HG03280 (cell line): ENCODE measurements around the gene DTD1.

Source experiments
- ATAC-seq: cut with Tn5 transposase; IDR thresholded peaks from one replicate; pipeline ENCODE4 v1.9.1; 2021; ENCODE audit warnings: mild to moderate bottlenecking, moderate library complexity; ENCODE audit not compliant: unreplicated experiment

DTD1 gene

DNA sequence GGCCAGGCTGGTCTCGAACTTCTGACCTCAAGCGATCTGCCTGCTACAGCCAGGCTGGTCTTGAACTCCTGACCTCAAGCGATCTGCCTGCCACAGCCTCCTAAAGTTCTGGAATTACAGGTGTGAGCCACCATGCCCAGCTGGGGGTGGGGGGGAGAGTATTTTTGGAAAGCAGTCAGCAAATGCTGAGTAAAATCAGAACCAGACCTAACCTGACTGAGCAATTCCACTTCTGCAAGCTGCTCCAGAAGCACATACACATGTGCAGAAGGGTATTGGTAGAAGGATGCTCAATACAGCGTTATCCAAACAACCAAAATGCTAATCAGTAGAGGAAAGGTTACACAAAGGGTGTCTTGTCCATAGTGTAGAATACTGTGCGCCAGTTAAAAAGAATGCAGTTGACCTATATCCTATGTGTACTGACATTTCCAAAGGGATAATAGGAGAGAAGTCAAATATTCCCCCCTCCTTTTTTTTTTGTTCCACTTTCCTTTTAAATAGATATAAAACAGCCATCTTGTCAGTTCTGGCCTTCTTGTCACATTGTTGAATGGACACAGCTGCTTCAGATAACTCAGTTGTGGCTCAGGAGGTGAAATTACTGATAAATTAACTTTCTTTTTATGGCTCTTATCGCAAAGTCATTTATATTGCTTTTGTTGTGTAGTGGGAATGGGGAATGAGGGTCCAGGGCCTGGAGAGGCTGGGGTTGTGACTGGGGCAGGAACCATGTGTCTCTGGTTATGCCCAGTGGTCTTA lies 74.6 kb downstream of the DTD1 start:
- no peak for ATAC-seq

DNA sequence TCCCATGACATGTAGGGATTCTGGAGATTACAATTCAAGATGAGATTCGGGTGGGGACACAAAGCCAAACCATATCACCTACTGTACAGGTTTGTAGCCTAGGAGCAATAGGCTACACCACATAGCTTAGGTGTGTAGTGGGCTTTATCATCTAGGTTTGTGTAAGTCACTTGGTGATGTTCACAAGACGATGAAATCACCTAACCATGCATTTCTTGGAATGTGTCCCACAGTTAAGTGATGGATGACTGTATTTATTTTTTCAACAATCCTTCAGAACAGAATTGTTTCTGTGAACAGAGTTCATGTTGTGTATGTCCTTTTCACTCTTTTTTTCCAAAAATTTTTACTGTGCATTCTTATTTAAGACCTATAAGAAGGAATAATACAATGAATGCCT lies 76.1 kb downstream of the DTD1 start:
- no peak for ATAC-seq

DNA sequence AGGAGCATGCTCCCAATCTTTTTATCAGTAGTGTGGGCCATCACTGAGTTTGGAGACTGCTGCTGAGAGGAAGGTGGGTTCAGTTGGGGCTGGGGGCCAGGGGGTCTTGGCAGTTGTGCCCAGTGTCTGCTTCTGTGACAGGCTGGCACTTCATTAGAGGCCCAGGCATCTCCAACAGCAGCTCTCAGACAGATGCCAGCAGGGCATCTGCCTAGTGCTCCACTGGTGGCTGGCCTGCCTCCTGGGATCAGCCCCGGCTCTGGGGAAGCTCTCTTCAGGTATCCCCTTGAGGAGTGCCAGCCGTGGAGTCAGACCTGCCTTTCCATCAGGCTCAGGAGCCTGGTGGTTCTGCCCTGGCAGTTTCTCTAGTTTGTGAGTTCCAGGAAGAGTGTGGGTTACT lies 77.3 kb downstream of the DTD1 start:
- no peak for ATAC-seq

GRCh38 chr20:18666803-18667415 lies 79.1 kb downstream of the DTD1 start:
- no peak for ATAC-seq

GRCh38 chr20:18669241-18670019 lies 81.6 kb downstream of the DTD1 start:
- ATAC-seq = no peak

DNA sequence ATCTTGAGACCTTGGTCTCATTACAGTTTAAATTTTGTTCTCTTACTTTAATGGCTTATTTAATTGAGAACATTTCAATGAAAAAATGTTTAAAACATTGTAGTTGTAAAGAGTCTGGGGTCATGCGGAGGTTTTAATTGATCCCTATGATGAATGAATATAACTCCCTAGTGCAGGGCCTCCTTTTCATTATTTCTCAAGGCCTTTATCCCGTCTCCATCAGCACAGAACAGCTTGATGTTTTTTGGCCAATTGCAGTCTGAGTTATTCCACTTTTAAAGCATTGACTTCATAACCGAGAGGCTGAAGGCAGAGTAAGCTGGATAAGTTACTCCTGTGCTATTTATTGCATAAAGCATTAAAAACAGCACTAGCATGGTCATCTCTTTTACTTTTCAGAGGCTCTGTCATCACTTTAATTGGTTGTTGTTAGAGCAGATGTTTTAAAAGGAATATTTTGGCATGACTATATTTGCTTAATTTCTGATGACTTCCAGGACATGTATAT lies 83.4 kb downstream of the DTD1 start:
- no peak for ATAC-seq

DNA sequence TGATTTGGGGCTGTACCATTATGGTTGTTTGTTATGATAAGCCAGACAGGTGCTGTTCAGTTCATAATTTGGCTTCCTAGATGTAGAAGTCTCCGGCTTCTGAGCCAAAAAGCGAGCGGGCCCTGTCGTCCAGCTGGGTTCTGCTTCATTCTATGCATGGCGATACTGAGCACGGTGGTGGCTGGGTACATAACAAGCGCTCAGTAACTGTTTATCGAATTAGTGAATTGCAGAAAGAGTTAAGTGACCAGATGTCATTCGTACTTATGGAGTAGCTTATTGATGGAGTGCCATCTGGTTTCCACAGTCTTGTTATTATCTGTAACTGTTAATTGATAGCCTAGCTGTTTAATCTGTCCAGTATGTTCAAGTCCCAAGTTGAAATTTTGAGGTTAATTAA lies 85.0 kb downstream of the DTD1 start:
- ATAC-seq = no peak

DNA sequence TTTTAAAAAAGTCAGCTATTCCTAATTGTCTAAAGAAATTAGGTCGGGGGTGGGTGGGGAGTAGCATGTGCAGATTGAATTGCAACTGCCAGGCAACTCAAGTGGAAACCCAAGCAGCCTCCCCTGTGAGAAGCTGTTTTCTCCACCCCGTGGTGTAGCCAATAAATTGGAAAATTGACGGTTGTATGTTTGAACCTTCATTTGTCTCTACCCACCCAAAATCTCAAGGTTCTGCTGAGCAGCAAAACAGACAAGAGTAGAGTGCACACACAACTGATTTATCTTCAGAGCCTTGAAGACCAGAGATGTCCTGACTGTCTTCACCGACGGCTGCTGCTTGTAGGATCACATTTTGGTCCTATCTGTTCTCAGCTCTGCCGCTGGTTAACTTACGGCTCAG lies 88.5 kb downstream of the DTD1 start:
- no peak for ATAC-seq

- no peak for ATAC-seq
These were observed 89.3 kb downstream of the DTD1 start for GRCh38 chr20:18677126-18677525.

GRCh38 chr20:18678549-18679419 lies 90.9 kb downstream of the DTD1 start:
- peak; percentile 46 for ATAC-seq

- ATAC-seq = no peak
These were observed 96.0 kb downstream of the DTD1 start for GRCh38 chr20:18683839-18684238.

- no peak for ATAC-seq
These were observed 96.9 kb downstream of the DTD1 start for GRCh38 chr20:18684775-18685174.

DNA sequence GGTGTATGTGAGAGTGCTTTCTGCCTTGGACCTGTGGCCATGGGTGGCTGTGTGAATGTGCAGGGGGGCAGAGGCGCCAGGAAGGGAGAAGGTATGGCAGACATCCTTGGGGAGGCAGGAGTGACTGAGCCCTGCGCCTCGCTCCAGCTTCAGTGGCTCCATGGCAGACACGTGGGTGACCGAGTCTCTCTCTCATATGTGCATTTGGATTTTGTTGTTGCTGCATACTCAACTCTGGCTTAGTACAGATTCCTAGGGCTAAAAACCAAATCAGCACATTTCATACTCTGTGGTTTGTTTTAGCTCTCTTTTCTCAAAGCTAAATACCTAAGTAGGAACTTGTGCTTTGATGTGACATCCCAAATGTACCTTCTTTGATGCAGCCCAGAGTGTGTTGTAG lies 97.6 kb downstream of the DTD1 start:
- ATAC-seq = no peak

GRCh38 chr20:18686696-18687095 lies 98.8 kb downstream of the DTD1 start:
- no peak for ATAC-seq

DNA sequence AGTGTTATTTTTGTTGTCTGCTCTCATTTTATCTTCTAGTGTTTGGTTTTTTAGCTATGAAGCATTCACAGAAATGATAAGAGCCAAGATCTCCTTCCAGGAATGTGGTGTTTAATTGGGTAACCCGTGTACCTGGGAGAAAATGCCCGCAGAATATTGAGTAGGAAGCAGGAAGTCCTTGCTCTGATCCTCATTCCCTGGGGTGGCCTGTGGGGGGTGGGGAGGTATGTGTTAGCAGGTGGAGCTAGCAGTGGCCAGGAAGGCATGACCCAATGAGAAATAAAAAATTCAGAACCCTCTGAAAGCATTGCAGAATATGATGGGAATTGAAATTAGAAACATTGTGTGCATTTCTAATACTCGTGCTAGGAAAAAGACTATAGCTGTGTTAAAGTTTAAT lies 100.8 kb downstream of the DTD1 start:
- ATAC-seq = no peak

- ATAC-seq = no peak
These were observed 101.7 kb downstream of the DTD1 start for GRCh38 chr20:18689557-18689956.

DNA sequence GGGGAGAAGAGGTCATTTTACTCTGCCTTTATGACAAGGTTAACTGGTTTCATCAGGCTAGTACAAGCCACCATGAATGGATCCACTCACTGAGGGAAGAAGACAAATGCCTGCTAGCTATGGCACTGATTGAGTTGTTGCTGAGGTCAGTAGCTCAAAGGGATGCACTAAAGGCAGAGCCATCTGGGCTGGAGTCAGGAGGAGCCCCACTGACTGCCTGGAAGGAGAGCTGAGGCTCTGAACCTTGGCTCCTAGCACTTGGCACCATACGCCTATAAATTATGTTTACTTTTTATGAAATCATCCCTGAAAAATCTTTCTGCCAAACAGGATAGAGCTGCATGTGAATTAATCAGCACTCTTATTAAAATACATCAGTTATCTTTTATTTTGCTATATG lies 104.6 kb downstream of the DTD1 start:
- no peak for ATAC-seq

DNA sequence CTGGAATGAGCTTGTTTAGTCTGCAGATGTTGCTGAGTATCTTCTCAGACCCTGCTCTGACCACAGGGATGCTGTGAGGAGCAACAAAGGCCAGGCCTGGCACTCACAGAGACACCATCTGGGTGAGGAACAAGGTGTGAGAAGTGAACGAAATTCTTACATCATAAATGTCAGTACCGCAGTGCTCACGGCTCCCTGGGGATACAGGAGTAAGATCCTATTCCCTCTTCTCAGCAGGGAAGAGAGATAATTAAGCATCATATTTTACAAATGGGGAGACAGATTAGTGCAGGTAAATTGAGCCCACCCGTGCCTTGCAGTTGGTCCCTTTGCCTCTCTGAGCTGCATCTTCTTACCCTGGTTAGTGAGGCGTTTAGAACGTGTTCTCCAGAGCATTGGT lies 106.2 kb downstream of the DTD1 start:
- ATAC-seq = no peak

DNA sequence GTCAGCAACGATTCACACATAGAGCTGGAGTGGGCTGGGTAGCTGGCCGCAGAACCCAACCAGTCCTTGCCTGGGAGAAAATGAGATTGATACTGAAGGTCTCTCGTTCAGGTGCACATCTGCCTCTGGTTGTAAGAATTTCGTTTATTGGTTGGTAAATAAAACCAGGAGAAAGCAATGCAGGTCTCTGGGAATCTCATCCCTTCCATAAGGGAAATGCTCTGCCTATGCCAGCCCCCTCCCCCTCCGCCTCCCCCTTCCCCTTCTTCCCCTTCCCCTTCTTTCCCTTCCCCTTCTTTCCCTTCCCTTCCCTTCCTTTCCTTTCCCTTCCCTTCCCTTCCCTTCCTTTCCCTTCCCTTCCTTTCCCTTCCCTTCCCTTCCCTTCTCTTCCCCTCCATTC lies 107.3 kb downstream of the DTD1 start:
- no peak for ATAC-seq

DNA sequence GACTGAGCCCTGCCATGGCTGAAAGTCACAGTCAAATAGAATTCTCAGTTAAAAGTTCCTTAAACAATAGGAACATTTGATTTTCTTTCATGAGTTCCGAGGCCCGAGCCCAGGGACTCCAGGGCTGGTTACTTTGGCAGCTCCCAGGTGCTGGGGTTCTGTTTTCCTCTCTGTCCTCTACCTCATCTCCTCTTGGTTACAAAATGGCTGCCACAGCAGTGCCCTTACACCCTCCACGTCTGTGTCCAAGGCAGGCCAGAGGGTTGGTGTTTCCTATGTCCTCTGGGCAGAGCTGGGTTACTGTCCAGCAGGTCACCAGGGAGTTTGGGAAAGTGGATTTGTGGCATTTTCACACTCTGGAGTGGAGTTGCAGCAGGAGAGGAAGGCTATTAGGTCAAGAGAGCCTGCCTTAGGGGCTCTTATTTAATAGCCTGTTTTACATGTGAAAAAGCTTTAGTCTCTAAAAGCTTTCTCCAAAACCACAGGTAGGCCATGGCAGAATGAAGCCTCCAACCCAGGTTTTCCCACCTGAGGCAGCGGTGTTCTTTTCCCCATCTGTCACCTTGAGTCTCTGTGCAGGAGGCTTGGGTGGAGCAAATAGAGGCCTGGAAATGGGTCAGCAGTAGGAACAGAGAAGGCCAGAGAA lies 111.0 kb downstream of the DTD1 start:
- ATAC-seq = no peak
